Activated T-cell treated with anti-CD3 and anti-CD28 coated beads for 48 hours (primary cell): Measurements from ENCODE around the gene FAT2.
"Not testable (repeated sequence)": the region's sequence is repeated elsewhere in the genome, so short reads cannot be mapped to it uniquely, and the experiment has no call there.

Experiments
- DNase-seq: peaks from one replicate; pipeline ENCODE4 v3.0.0-alpha.2; 2020; ENCODE audit warnings: low read depth

The FAT2 gene

GRCh38 chr5:151614565-151614964, 23.4 kb upstream of the FAT2 start:
- no peak for DNase-seq

GRCh38 chr5:151612689-151613427, 21.7 kb upstream of the FAT2 start:
- DNase-seq = peak; percentile 23

- no peak for DNase-seq
Measured at GRCh38 chr5:151611127-151611775, 20.1 kb upstream of the FAT2 start.

- DNase-seq = no peak
Measured at GRCh38 chr5:151608522-151608921, 17.4 kb upstream of the FAT2 start.

- DNase-seq = no peak
Measured at GRCh38 chr5:151607304-151607703, 16.2 kb upstream of the FAT2 start.

- DNase-seq = no peak
Measured at GRCh38 chr5:151605559-151605958, 14.4 kb upstream of the FAT2 start.

GRCh38 chr5:151602806-151603205, 11.7 kb upstream of the FAT2 start:
- no peak for DNase-seq

GRCh38 chr5:151601391-151601790, 10.3 kb upstream of the FAT2 start:
- no peak for DNase-seq

GRCh38 chr5:151600069-151600665, 9.0 kb upstream of the FAT2 start:
- no peak for DNase-seq

- DNase-seq = no peak
Measured at GRCh38 chr5:151598984-151599383, 7.9 kb upstream of the FAT2 start.

GRCh38 chr5:151598549-151598948, 7.4 kb upstream of the FAT2 start:
- DNase-seq = no peak

GRCh38 chr5:151597749-151598148, 6.6 kb upstream of the FAT2 start:
- DNase-seq = no peak

- no peak for DNase-seq
Measured at GRCh38 chr5:151596828-151597539, 5.9 kb upstream of the FAT2 start.

- DNase-seq = no peak
Measured at GRCh38 chr5:151595411-151595826, 4.3 kb upstream of the FAT2 start.

GRCh38 chr5:151592855-151593408, 1.8 kb upstream of the FAT2 start:
- DNase-seq = no peak

GRCh38 chr5:151589878-151590570, 1.1 kb downstream of the FAT2 start:
- no peak for DNase-seq

- DNase-seq = no peak
Measured at GRCh38 chr5:151587796-151588555, 3.2 kb downstream of the FAT2 start.

- DNase-seq = no peak
Measured at GRCh38 chr5:151585970-151586369, 5.2 kb downstream of the FAT2 start.

GRCh38 chr5:151585344-151585743, 5.8 kb downstream of the FAT2 start:
- DNase-seq = not testable (repeated sequence)

- no peak for DNase-seq
Measured at GRCh38 chr5:151584057-151584937, 6.8 kb downstream of the FAT2 start.
